HepG2 (cell line): ENCODE data around the gene C2orf42. TPM values are rescaled to one million over a fixed set of nuclear protein-coding genes. Genes with fewer than 3 reads are reported as not detected.

ENCODE experiments used
- ARID2 ChIP-seq: sonication (generic); formaldehyde crosslinking; IDR thresholded peaks from 2 replicates; pipeline ENCODE4 v1.8.1; 2022; ENCODE audit warnings: mild to moderate bottlenecking, missing genetic modification reagents, borderline replicate concordance
- ATF3 ChIP-seq: sonication (generic); formaldehyde crosslinking; IDR thresholded peaks from 2 replicates; pipeline ENCODE4 v1.4.0; 2020; ENCODE audit warnings: missing genetic modification reagents
- BATF2 ChIP-seq: sonication (generic); formaldehyde crosslinking; IDR thresholded peaks from 2 replicates; pipeline ENCODE4 v1.8.0; 2022; ENCODE audit warnings: mild to moderate bottlenecking, missing genetic modification reagents, moderate library complexity
- DPF2 ChIP-seq: sonication (generic); formaldehyde crosslinking; IDR thresholded peaks from 2 replicates; pipeline ENCODE4 v1.4.0; 2020; ENCODE audit warnings: mild to moderate bottlenecking, low read depth, missing genetic modification reagents, borderline replicate concordance
- FOXK2 ChIP-seq: fragments of 450-650 bp; IDR thresholded peaks from 2 replicates; pipeline ENCODE4 v1.6.1; 2016
- JARID2 ChIP-seq: sonication (generic); formaldehyde crosslinking; IDR thresholded peaks from 2 replicates; pipeline ENCODE4 v1.8.1; 2023; ENCODE audit warnings: missing genetic modification reagents, inconsistent platforms; ENCODE audit not compliant: insufficient replicate concordance
- MAF1 ChIP-seq: sonication (generic); formaldehyde crosslinking; IDR thresholded peaks from 2 replicates; pipeline ENCODE4 v1.5.0; 2020; ENCODE audit warnings: missing genetic modification reagents, borderline replicate concordance
- MXD3 ChIP-seq: IDR thresholded peaks from 2 replicates; pipeline ENCODE4 v1.6.1; 2016; ENCODE audit warnings: mild to moderate bottlenecking, missing biosample characterization, missing genetic modification reagents
- POLR2AphosphoS2 ChIP-seq: IDR thresholded peaks from 2 replicates; pipeline ENCODE4 v1.6.1; 2011; ENCODE audit warnings: low read depth, low read length, improper control_type of control experiment
- RNF2 ChIP-seq: fragments of 450-650 bp; conservative IDR thresholded peaks from 2 replicates; pipeline ENCODE4 v1.6.1; 2016; ENCODE audit warnings: low read depth
- SMYD3 ChIP-seq: sonication (generic); formaldehyde crosslinking; IDR thresholded peaks from 2 replicates; pipeline ENCODE4 v1.8.1; 2023; ENCODE audit warnings: mild to moderate bottlenecking, missing genetic modification reagents
- SOX13 ChIP-seq, 3 experiments: fragments of 450-650 bp in 1 of 3; sonication (generic) in 1 of 3; formaldehyde crosslinking in 1 of 3; IDR thresholded peaks in 2 of 3; conservative IDR thresholded peaks in 1 of 3; 2 replicates each; pipeline versions ENCODE4 v1.5.0 to v1.6.1; 2016 to 2020; ENCODE audit warnings: antibody characterized with exemption in 1 of 3, mild to moderate bottlenecking in 1 of 3, missing compliant biosample characterization in 1 of 3, missing genetic modification reagents in 1 of 3, moderate library complexity in 1 of 3
- TAF1 ChIP-seq: sonication (generic); formaldehyde crosslinking; IDR thresholded peaks from 2 replicates; pipeline ENCODE4 v1.4.0; 2020; ENCODE audit warnings: missing genetic modification reagents
- ZFP36L2 ChIP-seq: sonication (generic); formaldehyde crosslinking; IDR thresholded peaks from 2 replicates; pipeline ENCODE4 v1.4.0; 2020; ENCODE audit warnings: missing genetic modification reagents
- ZHX2 ChIP-seq, 2 experiments: sonication (generic) in 1 of 2; formaldehyde crosslinking in 1 of 2; IDR thresholded peaks; 2 replicates each; pipeline versions ENCODE4 v1.6.1 to v1.9.0; 2014 to 2022; ENCODE audit warnings: antibody characterized with exemption in 1 of 2, borderline replicate concordance in 1 of 2, inconsistent platforms in 1 of 2, low read depth in 1 of 2, missing genetic modification reagents in 1 of 2
- ZKSCAN8 ChIP-seq: IDR thresholded peaks from 2 replicates; pipeline ENCODE4 v1.6.1; 2016; ENCODE audit warnings: borderline replicate concordance, missing genetic modification reagents, missing compliant biosample characterization
- ZNF274 ChIP-seq: sonication (generic); formaldehyde crosslinking; IDR thresholded peaks from 2 replicates; pipeline ENCODE4 v1.5.1; 2020; ENCODE audit warnings: mild to moderate bottlenecking, missing genetic modification reagents
- ZNF441 ChIP-seq: sonication (generic); formaldehyde crosslinking; IDR thresholded peaks from 2 replicates; pipeline ENCODE4 v1.7.0; 2021; ENCODE audit warnings: missing genetic modification reagents, borderline replicate concordance
- ZNF552 ChIP-seq: sonication (generic); formaldehyde crosslinking; IDR thresholded peaks from 2 replicates; pipeline ENCODE4 v1.9.0; 2022; ENCODE audit warnings: missing genetic modification reagents, mild to moderate bottlenecking, borderline replicate concordance
- ZNF556 ChIP-seq: sonication (generic); formaldehyde crosslinking; IDR thresholded peaks from 2 replicates; pipeline ENCODE4 v1.4.0; 2020; ENCODE audit warnings: mild to moderate bottlenecking, missing genetic modification reagents, borderline replicate concordance
- ZNF629 ChIP-seq: sonication (generic); formaldehyde crosslinking; conservative IDR thresholded peaks from 2 replicates; pipeline ENCODE4 v1.5.0; 2020; ENCODE audit warnings: missing genetic modification reagents
- ZNF777 ChIP-seq: sonication (generic); formaldehyde crosslinking; IDR thresholded peaks from 2 replicates; pipeline ENCODE4 v1.4.0; 2020; ENCODE audit warnings: missing genetic modification reagents
- polyA plus RNA-seq, 8 experiments: library from polyadenylated mRNA; depleted of rRNA in 3 of 8; stranded (reverse) in 7 of 8; unstranded in 1 of 8; fragments of >200 nt; fragmentation: Illumina TruSeq in 4 of 8; extraction: Trizol in 4 of 8; gene quantifications; 2 replicates each; pipeline versions ENCODE4 v1.2.1 to v1.2.3, GENCODE V29; 2011 to 2016; ENCODE audit warnings: low read depth in 4 of 8, missing spikeins in 1 of 8, mixed read lengths in 1 of 8; ENCODE audit not compliant: insufficient read depth in 1 of 8
- total RNA-seq, 5 experiments: library from RNA; depleted of rRNA; stranded (reverse); fragments of >200 nt; fragmentation: Illumina TruSeq; extraction: Trizol; gene quantifications; 2 replicates each; pipeline ENCODE4 v1.2.3, GENCODE V29; 2016; ENCODE audit warnings: low read depth in 1 of 5

Gene C2orf42
- total and polyA plus RNA-seq, 2 of the 13 experiments (the other 11 are each of a cell fraction or from before 2014, with no cell fraction given): 9.3 to 9.9 TPM

- no peak for TF ChIP-seq ZNF629 (CRISPR knock-in tag)
- no peak for TF ChIP-seq ZNF552 (CRISPR knock-in tag)
- TF ChIP-seq SOX13 (IDR thresholded peaks at IDR 0.05): no peak
- no peak for TF ChIP-seq SOX13 (CRISPR knock-in tag; conservative IDR thresholded peaks at IDR 0.05 in 1 of 2, IDR thresholded peaks at IDR 0.05 in 1 of 2)
- no peak for TF ChIP-seq ZHX2 (IDR thresholded peaks at IDR 0.05; ENCODE audit: low read depth)
- TF ChIP-seq ZHX2 (CRISPR knock-in tag; IDR thresholded peaks at IDR 0.05; ENCODE audit: borderline replicate concordance): no peak
- peak; percentile 39; the same call in 1 of the 2 replicates for TF ChIP-seq SMYD3
- no peak for TF ChIP-seq ATF3 (CRISPR knock-in tag)
- TF ChIP-seq ZNF556 (CRISPR knock-in tag): peak; percentile 71; the same call in 1 of the 2 replicates
- no peak for TF ChIP-seq JARID2 (CRISPR knock-in tag)
- TF ChIP-seq TAF1 (CRISPR knock-in tag): no peak; the same call in 1 of the 2 replicates
- TF ChIP-seq ARID2 (CRISPR knock-in tag): 0 out of 2 replicates have a peak, but pooled peaks have one; percentile 22
- TF ChIP-seq ZKSCAN8: no peak
- TF ChIP-seq ZFP36L2: no peak
- TF ChIP-seq DPF2 (CRISPR knock-in tag): no peak
- TF ChIP-seq MXD3: peak; percentile 52; the same call in 1 of the 2 replicates
- no peak for TF ChIP-seq RNF2
- TF ChIP-seq ZNF274 (CRISPR knock-in tag): peak; percentile 79
- no peak for TF ChIP-seq MAF1
- TF ChIP-seq FOXK2: no peak
- TF ChIP-seq POLR2AphosphoS2: peak; percentile 72; the same call in 1 of the 2 replicates
- no peak for TF ChIP-seq ZNF777 (CRISPR knock-in tag)
- no peak for TF ChIP-seq BATF2 (CRISPR knock-in tag)
- no peak for TF ChIP-seq ZNF441 (CRISPR knock-in tag)
Measured at GRCh38 chr2:70143314-70144150, 47.3 kb downstream of the C2orf42 start (continued).
